Keratinocyte (primary cell): ENCODE measurements around the gene CTNNA2. TPM values are rescaled to one million over a fixed set of nuclear protein-coding genes. Genes with fewer than 3 reads are reported as not detected.

ENCODE experiments used
- DNase-seq: peaks from one replicate; pipeline ENCODE4 v3.0.0-alpha.2; 2011; ENCODE audit warnings: low read depth, missing footprints, low spot score
- FAIRE-seq: peaks from 2 replicates; lab custom pipeline; 2011; peaks lifted over from hg19 to GRCh38; lab: Jason Lieb, UNC
- H2AFZ ChIP-seq: 2 replicates; pipeline ENCODE4 v1.6.0; 2012; ENCODE audit warnings: low read length, control low read depth, inconsistent platforms; ENCODE audit not compliant: control insufficient read depth
- H3K27ac ChIP-seq: 2 replicates; pipeline ENCODE4 v1.5.1; 2011; ENCODE audit warnings: low read length; ENCODE audit not compliant: control insufficient read depth, insufficient read depth
- H3K27me3 ChIP-seq: 3 replicates; pipeline ENCODE4 v1.6.0; 2011; ENCODE audit warnings: low read length; ENCODE audit not compliant: control insufficient read depth, insufficient read depth; ENCODE audit errors: extremely low read depth
- H3K36me3 ChIP-seq, 2 experiments: 2 replicates in 1 of 2; 3 replicates in 1 of 2; pipeline ENCODE4 v1.5.1; 2011; ENCODE audit warnings: low read length in 2 of 2, mild to moderate bottlenecking in 1 of 2; ENCODE audit not compliant: control insufficient read depth in 2 of 2, insufficient read depth in 2 of 2; ENCODE audit errors: extremely low read depth in 1 of 2
- H3K4me1 ChIP-seq: 3 replicates; pipeline ENCODE4 v1.5.1; 2011; ENCODE audit warnings: low read length; ENCODE audit not compliant: control insufficient read depth, insufficient read depth; ENCODE audit errors: extremely low read depth
- H3K4me2 ChIP-seq: 3 replicates; pipeline ENCODE4 v1.6.0; 2011; ENCODE audit warnings: low read depth, low read length; ENCODE audit not compliant: control insufficient read depth, insufficient read depth; ENCODE audit errors: extremely low read depth
- H3K4me3 ChIP-seq, 3 experiments: fragments of 200-600 bp in 1 of 3; sonication (generic) in 1 of 3; 2 replicates in 2 of 3; 3 replicates in 1 of 3; pipeline ENCODE4 v1.5.1; 2011 to 2016; ENCODE audit warnings: low read length in 3 of 3, mild to moderate bottlenecking in 3 of 3, control low read depth in 2 of 3, inconsistent platforms in 1 of 3, low read depth in 1 of 3, mixed read lengths in 1 of 3, mixed run types in 1 of 3, moderate library complexity in 1 of 3; ENCODE audit not compliant: control insufficient read depth in 2 of 3, insufficient read depth in 2 of 3; ENCODE audit errors: extremely low read depth in 1 of 3
- H3K79me2 ChIP-seq: 2 replicates; pipeline ENCODE4 v1.6.0; 2012; ENCODE audit warnings: low read length; ENCODE audit not compliant: control insufficient read depth, insufficient read depth
- H3K9ac ChIP-seq: 3 replicates; pipeline ENCODE4 v1.6.0; 2011; ENCODE audit warnings: low read length; ENCODE audit not compliant: control insufficient read depth, insufficient read depth; ENCODE audit errors: extremely low read depth
- H3K9me1 ChIP-seq: 3 replicates; pipeline ENCODE4 v1.6.0; 2011; ENCODE audit warnings: low read length; ENCODE audit not compliant: control insufficient read depth, insufficient read depth; ENCODE audit errors: extremely low read depth
- H3K9me3 ChIP-seq: 2 replicates; pipeline ENCODE4 v1.5.1; 2012; ENCODE audit warnings: low read depth, low read length; ENCODE audit not compliant: control insufficient read depth
- H4K20me1 ChIP-seq: 3 replicates; pipeline ENCODE4 v1.6.0; 2011; ENCODE audit warnings: low read length; ENCODE audit not compliant: control insufficient read depth, insufficient read depth; ENCODE audit errors: extremely low read depth
- CTCF ChIP-seq, 3 experiments: IDR thresholded peaks in 1 of 3; conservative IDR thresholded peaks in 1 of 3; optimal IDR thresholded peaks in 1 of 3; 2 replicates in 2 of 3; 3 replicates in 1 of 3; pipeline versions ENCODE3 to v1.5.1; 2011; ENCODE audit warnings: low read length in 3 of 3, mild to moderate bottlenecking in 3 of 3, moderate library complexity in 2 of 3, control low read depth in 1 of 3, inconsistent platforms in 1 of 3; ENCODE audit not compliant: insufficient read depth in 2 of 3; ENCODE audit errors: extremely low read depth in 1 of 3
- EZH2 ChIP-seq: IDR thresholded peaks from one replicate; pipeline ENCODE4 v1.6.1; 2012; ENCODE audit warnings: inconsistent platforms, mild to moderate bottlenecking, low read length, moderate library complexity
- dilution Hi-C: fragments of 300-500 bp; cut with MboI; formaldehyde crosslinking; loops from one replicate; pipeline ENCODE4 v1.7.0; 2020; ENCODE audit warnings: low sequenced_read_pairs; ENCODE audit not compliant: extremely low pct_ligation_motif_present
- polyA plus RNA-seq, 5 experiments: library from polyadenylated mRNA; depleted of rRNA in 3 of 5; stranded (reverse) in 3 of 5; stranded (forward) in 1 of 5; unstranded in 1 of 5; fragments of >200 nt; gene quantifications; 1 replicate in 1 of 5; 2 replicates in 3 of 5; 3 replicates in 1 of 5; pipeline versions ENCODE4 v1.2.1 to v1.2.3, GENCODE V29; 2011 to 2012; ENCODE audit warnings: missing spikeins in 2 of 5, low read depth in 1 of 5, low replicate concordance in 1 of 5

The CTNNA2 gene
- polyA plus RNA-seq, 1 donor (not counting 4 experiments of a cell fraction or from before 2014, with no cell fraction given): not detected

GRCh38 chr2:79985571-79985970 lies 472.7 kb downstream of the CTNNA2 start:
- no peaks in the 10 kb centered on the region for H3K79me2 ChIP-seq
- no peak overlapping the region for H3K9ac ChIP-seq
- H3K4me2 ChIP-seq: no peak overlapping the region
- H4K20me1 ChIP-seq: no peaks in the 10 kb centered on the region
- no peaks in the 10 kb centered on the region for H3K9me1 ChIP-seq
- no peak for TF ChIP-seq CTCF (optimal IDR thresholded peaks at IDR 0.05 in 1 of 3, IDR thresholded peaks at IDR 0.05 in 1 of 3, conservative IDR thresholded peaks at IDR 0.05 in 1 of 3; ENCODE audit: extremely low read depth in 1 of 3, insufficient read depth in 2 of 3, low read length in 3 of 3)
- TF ChIP-seq EZH2: no peak
- no peaks in the 10 kb centered on the region for H3K9me3 ChIP-seq
- no peak for DNase-seq
- dilution Hi-C loops: no loop called here
- no peak overlapping the region for H3K27ac ChIP-seq
- no peaks in the 10 kb centered on the region for H3K27me3 ChIP-seq
- H2AFZ ChIP-seq: no peak overlapping the region
- no peaks in the 10 kb centered on the region for H3K4me1 ChIP-seq
- no peak overlapping the region for H3K4me3 ChIP-seq
- H3K36me3 ChIP-seq: no peaks in the 10 kb centered on the region
- no peak for FAIRE-seq

- dilution Hi-C loops: no loop called here
- no peak overlapping the region for H3K27ac ChIP-seq
- no peaks in the 10 kb centered on the region for H3K4me1 ChIP-seq
- FAIRE-seq (no peak), DNase-seq (no peak)
- H3K9me3 ChIP-seq: no peaks in the 10 kb centered on the region
- no peak overlapping the region for H3K4me2 ChIP-seq
- no peaks in the 10 kb centered on the region for H3K9me1 ChIP-seq
- no peak overlapping the region for H3K4me3 ChIP-seq
- H3K36me3 ChIP-seq: no peaks in the 10 kb centered on the region
- no peak for TF ChIP-seq CTCF (optimal IDR thresholded peaks at IDR 0.05 in 1 of 3, IDR thresholded peaks at IDR 0.05 in 1 of 3, conservative IDR thresholded peaks at IDR 0.05 in 1 of 3; ENCODE audit: extremely low read depth in 1 of 3, insufficient read depth in 2 of 3, low read length in 3 of 3)
- no peak for TF ChIP-seq EZH2
- no peaks in the 10 kb centered on the region for H3K27me3 ChIP-seq
- no peaks in the 10 kb centered on the region for H4K20me1 ChIP-seq
- H3K79me2 ChIP-seq: no peaks in the 10 kb centered on the region
- H2AFZ ChIP-seq: no peak overlapping the region
- H3K9ac ChIP-seq: no peak overlapping the region
Observed at GRCh38 chr2:79993144-79993543, 480.3 kb downstream of the CTNNA2 start.
